H1 (cell line): ENCODE measurements around the gene TENT4A. TPM values are rescaled to one million over a fixed set of nuclear protein-coding genes. Genes with fewer than 3 reads are reported as not detected.

ENCODE experiments used
- CBX8 ChIP-seq: fragments of 300-800, 300-1000 bp; sonication (generic); IDR thresholded peaks from 2 replicates; pipeline ENCODE4 v1.7.1; 2016; ENCODE audit warnings: low read depth, low read length, borderline replicate concordance
- CHD7 ChIP-seq: fragments of 300-600 bp; sonication (generic); IDR thresholded peaks from 2 replicates; pipeline ENCODE4 v1.7.1; 2012; ENCODE audit warnings: low read length, moderate library complexity, mild to moderate bottlenecking, inconsistent platforms; ENCODE audit not compliant: insufficient replicate concordance
- polyA plus RNA-seq, 7 experiments: library from polyadenylated mRNA; depleted of rRNA in 3 of 7; stranded (reverse) in 5 of 7; unstranded in 2 of 7; fragments of >200 nt in 5 of 7; fragments of 200-250 nt in 2 of 7; gene quantifications; 1 replicate in 5 of 7; 2 replicates in 1 of 7; 4 replicates in 1 of 7; pipeline versions ENCODE4 v1.2.1 to v1.2.3, GENCODE V29; 2011 to 2013; ENCODE audit warnings: missing spikeins in 2 of 7, mixed read lengths in 2 of 7
- total RNA-seq: library from RNA; stranded (reverse); fragmentation: NEBNext Ultra II Directional; extraction: Animal tissue kit (Norgen Biotek cat#: 25700); gene quantifications from 2 replicates; pipeline ENCODE4 v1.2.1, GENCODE V29; 2021

Gene TENT4A
- total and polyA plus RNA-seq, 2 of the 8 experiments (the other 6 are each of a cell fraction or from before 2014, with no cell fraction given): 8.9 to 25.1 TPM

GRCh38 chr5:6762697-6763096, 49.5 kb downstream of the TENT4A start (continued):
- TF ChIP-seq CBX8: no peak
- no peak for TF ChIP-seq CHD7
